Transverse colon (tissue), 4 donors: ENCODE measurements around the gene ACSL6. TPM values are rescaled to one million over a fixed set of nuclear protein-coding genes. Genes with fewer than 3 reads are reported as not detected.

ENCODE experiments used
- DNase-seq: peaks from one replicate; pipeline ENCODE4 v3.0.0-alpha.2; 2019
- H3K27ac ChIP-seq, 4 donors: fragments of 200-600 bp; sonication (generic); 2 replicates each; pipeline ENCODE4 v1.5.1; 2016 to 2018; ENCODE audit warnings: inconsistent platforms in 4 of 4
- H3K27me3 ChIP-seq: fragments of 200-600 bp; sonication (generic); 2 replicates; pipeline ENCODE4 v1.5.1; 2017; ENCODE audit warnings: inconsistent platforms
- H3K36me3 ChIP-seq, 4 donors: fragments of 200-600 bp; sonication (generic); 2 replicates each; pipeline ENCODE4 v1.5.1; 2017 to 2019; ENCODE audit warnings: inconsistent platforms in 4 of 4
- H3K4me1 ChIP-seq, 4 donors: fragments of 200-600 bp; sonication (generic); 2 replicates each; pipeline ENCODE4 v1.5.1; 2017 to 2020; ENCODE audit warnings: inconsistent platforms in 4 of 4
- H3K4me3 ChIP-seq, 4 donors: fragments of 200-600 bp; sonication (generic); 1 replicate in 1 of 4; 2 replicates in 3 of 4; pipeline versions ENCODE4 v1.5.1 to v1.6.1; 2017 to 2019; ENCODE audit warnings: inconsistent platforms in 4 of 4
- H3K9me3 ChIP-seq, 2 donors: fragments of 200-600 bp; sonication (generic); 2 replicates each; pipeline ENCODE4 v1.5.1; 2017 to 2019; ENCODE audit warnings: inconsistent platforms in 2 of 2
- EP300 ChIP-seq: sonication (generic); formaldehyde crosslinking; IDR thresholded peaks from one replicate; pipeline ENCODE4 v1.6.1; 2017; ENCODE audit warnings: antibody characterized with exemption, low read depth
- POLR2A ChIP-seq: fragments of 450-650 bp; IDR thresholded peaks from one replicate; pipeline ENCODE4 v1.6.1; 2016; ENCODE audit warnings: antibody characterized with exemption, mild to moderate bottlenecking, moderate library complexity
- POLR2AphosphoS5 ChIP-seq, 3 donors: sonication (generic); formaldehyde crosslinking; IDR thresholded peaks; one replicate each; pipeline ENCODE4 v1.6.1; 2016; ENCODE audit warnings: antibody characterized with exemption in 3 of 3
- WGBS, 2 donors: methylation state at CpG; one replicate each; pipeline ENCODE4 v1.1.5; 2018; ENCODE audit warnings: low coverage in 1 of 2; 5-methylcytosine and 5-hydroxymethylcytosine counted together
- in situ Hi-C, 4 donors: fragments of 200-750 bp; cut with MboI; loops; one replicate each; pipeline versions ENCODE4 v1.15.0 to v1.15.1; 2017; ENCODE audit warnings: low sequenced_read_pairs in 3 of 4, low pct_ligation_motif_present in 1 of 4, low pct_unique_long_range_greater_than_20kb in 1 of 4
- intact Hi-C: fragments of 100-400 bp; cut with DNase I; formaldehyde crosslinking; loops from one replicate; pipeline ENCODE4 v1.15.1; 2023; ENCODE audit warnings: low total_unique reads
- total RNA-seq, 4 donors: library from RNA; depleted of rRNA; stranded (reverse); fragments of >200 nt; gene quantifications; one replicate each; pipeline ENCODE4 v1.1.0, GENCODE V29; 2016
- TF ChIP-seq, protein P1 (sequence below), 5 experiments: fragments of 200-600 bp in 3 of 5; fragments of 450-650 bp in 2 of 5; sonication (generic) in 3 of 5; IDR thresholded peaks; 1 replicate in 2 of 5; 2 replicates in 3 of 5; pipeline ENCODE4 v1.5.1; 2016 to 2017; ENCODE audit warnings: antibody characterized with exemption in 5 of 5, inconsistent platforms in 3 of 5, mild to moderate bottlenecking in 2 of 5, moderate library complexity in 1 of 5

Gene ACSL6
- total RNA-seq, 4 donors from 2014 or later: 0.41 to 0.64 TPM; not detected in 2

DNA sequence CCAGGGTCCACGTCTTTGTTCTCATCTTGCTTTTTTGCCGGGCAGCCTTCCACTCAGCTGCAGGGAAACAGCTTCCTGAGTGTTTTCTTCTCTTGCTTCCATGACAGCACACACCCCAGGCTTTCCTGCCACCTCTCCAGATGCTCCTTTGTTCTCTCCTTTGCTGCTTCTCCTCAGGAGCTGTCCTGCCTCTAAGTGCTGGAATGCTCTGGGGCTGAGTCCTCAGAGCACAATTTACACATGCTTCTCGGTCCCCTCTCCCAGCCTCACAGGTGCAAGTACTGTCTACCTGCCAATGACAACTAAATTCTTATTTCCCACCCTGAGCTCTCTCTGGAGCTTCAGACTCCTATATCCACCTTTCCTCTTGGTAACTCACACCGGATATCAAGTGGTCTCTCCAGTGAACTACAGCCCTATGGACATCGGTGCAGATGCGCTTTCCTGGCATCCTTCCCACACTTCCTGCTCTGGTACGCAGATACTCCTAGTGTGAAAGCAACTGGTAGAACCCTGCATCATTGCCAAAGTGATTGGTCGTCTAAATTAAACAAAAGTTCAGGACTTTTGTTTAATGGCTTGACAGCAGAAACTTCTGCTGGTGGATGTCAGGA lies 13.4 kb upstream of the ACSL6 start:
- in situ Hi-C loops: loop anchor here in 1 of 4 donors (25.0 kb wide), 1 partner anchor 588 kb away; no protein-coding TSS in a partner anchor
- TF ChIP-seq EP300 (no peak), POLR2AphosphoS5 (IDR thresholded peaks at IDR 0.05) (no peak), POLR2A (no peak)
- TF ChIP-seq, protein P1, sequence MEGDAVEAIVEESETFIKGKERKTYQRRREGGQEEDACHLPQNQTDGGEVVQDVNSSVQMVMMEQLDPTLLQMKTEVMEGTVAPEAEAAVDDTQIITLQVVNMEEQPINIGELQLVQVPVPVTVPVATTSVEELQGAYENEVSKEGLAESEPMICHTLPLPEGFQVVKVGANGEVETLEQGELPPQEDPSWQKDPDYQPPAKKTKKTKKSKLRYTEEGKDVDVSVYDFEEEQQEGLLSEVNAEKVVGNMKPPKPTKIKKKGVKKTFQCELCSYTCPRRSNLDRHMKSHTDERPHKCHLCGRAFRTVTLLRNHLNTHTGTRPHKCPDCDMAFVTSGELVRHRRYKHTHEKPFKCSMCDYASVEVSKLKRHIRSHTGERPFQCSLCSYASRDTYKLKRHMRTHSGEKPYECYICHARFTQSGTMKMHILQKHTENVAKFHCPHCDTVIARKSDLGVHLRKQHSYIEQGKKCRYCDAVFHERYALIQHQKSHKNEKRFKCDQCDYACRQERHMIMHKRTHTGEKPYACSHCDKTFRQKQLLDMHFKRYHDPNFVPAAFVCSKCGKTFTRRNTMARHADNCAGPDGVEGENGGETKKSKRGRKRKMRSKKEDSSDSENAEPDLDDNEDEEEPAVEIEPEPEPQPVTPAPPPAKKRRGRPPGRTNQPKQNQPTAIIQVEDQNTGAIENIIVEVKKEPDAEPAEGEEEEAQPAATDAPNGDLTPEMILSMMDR (IDR thresholded peaks at IDR 0.05): no peak

DNA sequence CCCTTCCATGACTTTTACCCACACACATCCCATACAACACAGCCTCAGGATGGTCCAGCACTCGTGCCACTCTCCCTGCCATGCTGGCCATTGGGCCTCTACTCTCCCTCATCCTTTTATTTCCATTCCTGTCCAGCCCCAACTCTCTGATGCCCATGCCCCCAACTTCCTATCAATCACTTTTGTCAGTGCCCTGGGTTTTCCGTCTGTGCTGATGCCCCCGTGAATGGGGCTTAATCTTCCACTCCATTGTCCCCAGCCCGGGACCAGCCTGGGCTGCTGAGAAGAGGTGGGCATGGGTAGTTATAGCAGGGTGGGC lies 12.6 kb upstream of the ACSL6 start:
- Histone ChIP-seq H3K4me3 (no peak overlapping the region), H3K27ac (no peak overlapping the region), H3K9me3 (no peaks in the 10 kb centered on the region), H3K36me3 (no peaks in the 10 kb centered on the region), H3K4me1 (no peaks in the 10 kb centered on the region), H3K27me3 (no peaks in the 10 kb centered on the region)
- TF ChIP-seq, protein P1 (IDR thresholded peaks at IDR 0.05): no peak
- no peak for TF ChIP-seq POLR2A
- no peak for DNase-seq
- intact Hi-C loops (no loop called here), in situ Hi-C loops (loop anchor here in 1 of 4 donors (25.0 kb wide), 1 partner anchor 587 kb away; no protein-coding TSS in a partner anchor)
- WGBS, 2 donors: 65 to 72% methylated on average over 3 to 4 of the region's 4 CpGs

More for the DNA sequence above, 13.4 kb upstream of the ACSL6 start:
- Histone ChIP-seq H3K9me3 (no peaks in the 10 kb centered on the region), H3K4me3 (no peak overlapping the region), H3K27me3 (no peaks in the 10 kb centered on the region), H3K4me1 (no peaks in the 10 kb centered on the region), H3K36me3 (no peaks in the 10 kb centered on the region), H3K27ac (no peak overlapping the region)
- WGBS, 2 donors: 78 to 82% methylated on average over 6 to 8 of the region's 8 CpGs
- no peak for DNase-seq
- intact Hi-C loops: no loop called here

DNA sequence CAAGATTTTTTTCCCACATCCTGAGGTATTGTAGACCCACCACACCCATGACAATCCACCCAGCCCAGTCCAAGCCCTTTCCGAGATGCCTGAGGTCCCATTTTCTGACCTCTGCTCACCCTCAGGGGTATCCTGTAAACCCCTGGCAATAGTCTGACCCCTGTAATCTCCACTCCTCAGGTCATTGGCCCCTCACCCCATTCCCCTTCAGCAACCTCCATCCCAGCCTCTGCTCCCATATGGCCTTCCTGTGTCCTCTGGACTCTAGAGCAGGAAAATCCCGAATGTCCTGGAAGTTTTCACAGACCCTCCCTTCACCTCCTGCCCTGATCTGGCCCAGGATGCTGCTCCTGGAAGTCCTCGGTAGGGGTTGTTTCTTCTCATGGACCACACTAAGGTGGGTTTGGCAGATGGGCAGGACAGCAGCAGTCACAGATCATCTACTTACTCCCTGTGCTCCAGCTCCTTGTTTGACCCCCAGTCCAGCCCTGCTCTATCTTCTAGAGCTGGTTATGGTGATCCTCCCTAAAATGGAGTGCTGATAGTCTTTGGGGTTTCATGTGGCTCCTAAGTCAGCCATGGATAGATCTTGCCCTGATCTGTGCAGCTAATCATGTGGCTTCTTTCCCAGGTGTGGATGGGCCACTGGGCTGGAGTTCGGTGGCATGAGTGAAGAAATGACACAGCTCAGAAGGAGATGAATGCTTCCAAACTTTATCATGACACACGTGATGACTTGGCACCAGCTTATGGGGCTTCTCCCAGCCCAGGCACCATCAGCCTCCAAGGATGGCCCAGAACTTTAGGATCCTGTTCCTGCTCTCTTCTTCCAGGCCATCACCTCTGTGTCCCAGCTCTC lies 12.0 kb upstream of the ACSL6 start:
- intact Hi-C loops (no loop called here), in situ Hi-C loops (loop anchor here in 1 of 4 donors (25.0 kb wide), 1 partner anchor 586 kb away; no protein-coding TSS in a partner anchor)
- H3K27ac ChIP-seq: no peak overlapping the region
- H3K36me3 ChIP-seq: no peaks in the 10 kb centered on the region
- WGBS, 2 donors: 72 to 83% methylated on average over 1 to 5 of the region's 5 CpGs
- H3K4me3 ChIP-seq: no peak overlapping the region
- DNase-seq: no peak
- no peaks in the 10 kb centered on the region for H3K4me1 ChIP-seq
- H3K27me3 ChIP-seq: peaks cover under 1% of the 10 kb centered on the region
- H3K9me3 ChIP-seq: no peaks in the 10 kb centered on the region
- TF ChIP-seq EP300 (no peak), POLR2A (no peak), POLR2AphosphoS5 (IDR thresholded peaks at IDR 0.05) (no peak)
- TF ChIP-seq, protein P1 (IDR thresholded peaks at IDR 0.05): no peak

DNA sequence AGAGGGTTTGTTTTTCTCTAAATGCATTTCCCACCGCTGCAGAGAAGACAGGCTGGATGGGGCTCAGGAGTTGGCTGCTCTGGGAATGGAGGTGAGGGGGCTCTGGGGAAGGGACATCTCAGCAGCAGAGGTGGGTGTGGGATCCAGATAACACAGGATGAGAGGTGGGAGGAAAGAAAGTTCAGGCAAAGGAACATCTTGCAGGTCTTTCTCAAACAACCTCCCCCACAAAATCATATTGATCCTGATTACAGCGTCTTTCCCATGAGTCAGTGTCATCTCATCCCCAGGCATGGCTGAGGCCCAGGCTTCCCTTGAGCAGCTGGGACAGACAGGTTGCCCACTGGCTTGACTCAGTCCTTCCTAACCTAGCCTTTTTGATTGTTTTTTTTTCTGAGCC lies 11.3 kb upstream of the ACSL6 start:
- Histone ChIP-seq H3K36me3 (no peaks in the 10 kb centered on the region), H3K4me1 (no peaks in the 10 kb centered on the region), H3K27me3 (peaks cover 8% of the 10 kb centered on the region), H3K9me3 (no peaks in the 10 kb centered on the region), H3K4me3 (no peak overlapping the region), H3K27ac (no peak overlapping the region)
- WGBS, 2 donors: 69 to 86% methylated on average over 1 to 2 of the region's 2 CpGs
- no peak for TF ChIP-seq EP300
- no peak for TF ChIP-seq POLR2A
- no peak for TF ChIP-seq POLR2AphosphoS5 (IDR thresholded peaks at IDR 0.05)
- DNase-seq: no peak
- intact Hi-C loops (no loop called here), in situ Hi-C loops (loop anchor here in 1 of 4 donors (25.0 kb wide), 1 partner anchor 585 kb away; no protein-coding TSS in a partner anchor)
